ENCODE results near the gene ICE2.
A peak's percentile ranks its signal among the peaks of the same experiment; 100 is the strongest.

Gene ICE2

DNA sequence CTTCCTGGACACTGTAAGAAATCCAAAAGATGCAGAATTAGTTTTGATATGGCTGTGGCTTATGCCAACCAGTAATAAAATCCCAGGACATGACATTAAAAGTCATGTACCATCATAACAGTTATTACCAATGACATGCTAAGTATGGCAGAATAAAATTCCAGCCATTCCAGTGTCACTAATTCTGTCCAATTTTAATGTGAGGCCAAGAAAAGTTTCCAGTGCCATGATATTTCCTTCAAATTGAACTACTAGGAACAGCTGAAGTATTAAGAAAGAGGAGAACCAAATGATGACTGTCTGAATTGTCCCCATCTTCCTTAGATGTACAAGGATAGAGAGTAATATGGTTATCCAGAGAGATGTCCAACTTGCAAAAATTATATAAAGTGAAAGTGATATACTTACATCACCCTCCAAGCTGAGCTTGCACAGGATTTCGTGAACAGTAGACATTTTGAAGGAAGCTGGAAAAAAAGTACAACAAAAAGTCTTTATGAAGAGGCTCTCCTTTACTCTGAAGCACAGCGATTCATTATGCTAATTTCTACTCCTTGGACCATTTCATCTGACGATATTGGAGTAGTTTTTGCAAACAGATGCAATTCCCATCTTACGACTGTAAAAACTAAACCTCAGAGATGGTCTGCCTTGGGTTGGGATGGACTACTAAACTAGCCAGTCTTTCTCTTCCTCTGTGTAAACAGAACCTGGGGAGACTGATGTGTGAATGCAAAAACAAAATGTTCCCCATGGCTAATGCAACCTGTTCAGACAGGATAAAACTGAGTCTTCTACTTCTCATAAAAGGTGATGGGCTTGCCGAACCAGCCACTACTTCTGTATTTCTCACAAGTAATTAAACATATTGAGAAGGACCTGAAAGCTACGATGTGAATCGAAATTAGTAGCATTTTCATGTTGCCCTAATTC lies 93.1 kb downstream of the ICE2 start:
- DNase-seq: no peak

DNA sequence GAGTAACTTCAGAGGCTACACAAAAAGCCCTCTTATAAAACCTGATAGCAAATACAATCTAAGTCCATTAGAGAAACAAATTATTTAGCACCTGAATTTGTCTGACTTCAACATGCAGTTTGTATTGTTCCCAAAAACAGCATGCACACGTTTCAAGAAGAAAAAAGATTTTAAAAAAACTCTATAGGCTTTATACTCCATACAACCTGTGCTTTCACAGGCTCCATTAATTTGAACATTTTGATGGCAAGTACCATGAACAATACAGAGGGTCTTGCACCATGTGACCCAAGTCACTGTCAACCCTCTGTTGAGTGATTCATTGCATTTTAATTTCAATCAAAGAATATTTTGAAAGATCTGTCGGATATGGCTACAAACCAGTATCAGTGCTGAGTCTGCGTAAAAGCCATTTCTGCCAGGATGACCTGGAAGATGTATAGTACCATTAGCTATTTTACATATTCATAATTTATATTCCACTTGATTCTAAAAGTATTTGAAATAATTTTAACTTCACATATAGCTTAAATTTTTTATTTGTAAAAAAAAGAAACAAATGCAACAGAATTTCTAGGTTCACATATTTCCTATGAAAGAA lies 94.3 kb downstream of the ICE2 start:
- no peak for DNase-seq

DNA sequence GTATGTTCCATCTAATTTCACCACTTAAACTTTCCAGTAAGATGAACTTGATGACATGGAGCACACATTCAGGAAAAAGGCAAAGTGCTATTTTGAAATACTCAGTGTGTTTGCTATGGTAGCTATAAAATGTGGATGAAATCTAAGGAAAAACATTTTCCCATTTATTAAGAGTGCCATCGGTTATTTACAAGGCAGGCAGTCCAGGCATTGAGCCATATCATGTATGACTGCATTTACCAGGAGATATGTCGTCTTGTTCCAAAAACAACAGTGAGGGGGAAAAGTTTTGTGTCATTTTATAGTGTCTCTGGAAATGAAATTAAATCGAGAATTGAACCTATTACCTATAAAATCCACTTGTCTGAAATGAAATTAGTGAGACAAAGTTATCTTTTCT lies 94.9 kb downstream of the ICE2 start:
- no peak for DNase-seq

DNA sequence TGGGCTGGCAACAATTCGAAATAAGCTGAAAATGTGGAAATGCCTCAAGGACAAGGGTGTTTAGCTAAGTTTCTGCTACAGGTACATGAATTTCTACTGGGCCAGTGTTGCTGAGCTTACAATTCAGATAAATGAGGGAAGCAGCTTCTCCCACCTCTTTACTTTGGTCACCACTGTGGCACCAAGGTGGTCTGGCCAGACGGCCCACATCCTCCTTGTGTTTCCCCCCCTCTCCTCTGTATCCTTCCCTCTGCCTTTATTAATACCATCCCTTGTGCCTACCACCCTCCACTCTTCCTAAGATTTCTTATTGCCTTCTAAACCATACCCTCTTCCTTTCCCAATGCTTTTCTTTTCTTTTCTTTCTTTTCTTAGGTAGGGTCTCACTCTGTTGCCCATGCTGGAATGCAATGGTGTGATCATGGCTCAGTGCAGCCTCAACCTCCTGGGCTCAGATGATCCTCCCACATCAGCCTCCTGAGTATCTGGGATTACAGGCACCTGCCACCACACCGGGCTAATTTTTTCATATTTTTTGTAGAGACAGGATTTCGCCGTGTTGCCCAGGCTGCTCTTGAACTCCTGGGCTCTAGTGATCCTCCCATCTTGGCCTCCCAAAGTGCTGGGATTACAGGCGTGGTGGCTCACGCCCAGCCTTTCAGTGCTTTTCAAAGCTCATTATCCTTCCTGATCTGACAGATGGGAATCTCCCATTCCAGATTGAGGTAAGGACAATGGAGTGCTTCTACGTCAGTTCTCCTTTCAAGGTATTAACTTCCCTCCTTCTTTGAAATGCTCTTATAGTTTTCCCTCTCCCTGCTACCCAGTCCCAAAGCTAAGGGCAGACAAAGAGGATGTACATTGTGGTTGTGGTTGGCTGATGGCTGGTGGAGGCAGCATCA lies 95.9 kb downstream of the ICE2 start:
- DNase-seq: no peak

DNA sequence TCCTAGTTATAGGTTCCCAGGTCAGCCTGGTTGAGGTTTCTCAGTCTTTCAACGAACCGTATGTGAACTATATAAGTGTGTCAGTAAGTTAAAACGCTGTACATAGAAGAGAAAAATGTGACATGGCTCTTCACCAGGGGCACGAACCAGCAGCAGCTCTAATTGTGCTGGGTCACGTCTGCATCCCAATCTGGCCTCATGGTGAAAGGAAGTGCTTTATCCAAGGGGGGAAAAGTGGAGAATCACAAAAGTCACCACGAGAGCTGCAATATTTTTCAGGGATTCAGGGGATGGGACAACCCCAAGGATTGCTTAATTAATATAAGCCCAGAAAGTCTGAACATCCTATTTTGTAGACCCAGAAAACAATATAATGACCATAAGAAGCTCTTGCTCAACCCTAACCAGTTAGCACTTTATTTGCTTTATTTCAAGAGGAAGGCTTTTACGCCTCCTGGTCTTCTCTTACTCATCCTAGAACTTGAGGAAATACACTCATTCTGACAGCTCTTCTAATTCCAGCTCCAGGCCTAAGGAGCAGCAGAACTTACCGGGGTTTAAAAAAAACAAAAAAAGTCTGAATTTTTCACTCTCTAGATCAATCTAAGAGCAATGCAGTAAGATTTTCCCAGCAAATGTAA lies 97.7 kb downstream of the ICE2 start:
- no peak for DNase-seq

DNA sequence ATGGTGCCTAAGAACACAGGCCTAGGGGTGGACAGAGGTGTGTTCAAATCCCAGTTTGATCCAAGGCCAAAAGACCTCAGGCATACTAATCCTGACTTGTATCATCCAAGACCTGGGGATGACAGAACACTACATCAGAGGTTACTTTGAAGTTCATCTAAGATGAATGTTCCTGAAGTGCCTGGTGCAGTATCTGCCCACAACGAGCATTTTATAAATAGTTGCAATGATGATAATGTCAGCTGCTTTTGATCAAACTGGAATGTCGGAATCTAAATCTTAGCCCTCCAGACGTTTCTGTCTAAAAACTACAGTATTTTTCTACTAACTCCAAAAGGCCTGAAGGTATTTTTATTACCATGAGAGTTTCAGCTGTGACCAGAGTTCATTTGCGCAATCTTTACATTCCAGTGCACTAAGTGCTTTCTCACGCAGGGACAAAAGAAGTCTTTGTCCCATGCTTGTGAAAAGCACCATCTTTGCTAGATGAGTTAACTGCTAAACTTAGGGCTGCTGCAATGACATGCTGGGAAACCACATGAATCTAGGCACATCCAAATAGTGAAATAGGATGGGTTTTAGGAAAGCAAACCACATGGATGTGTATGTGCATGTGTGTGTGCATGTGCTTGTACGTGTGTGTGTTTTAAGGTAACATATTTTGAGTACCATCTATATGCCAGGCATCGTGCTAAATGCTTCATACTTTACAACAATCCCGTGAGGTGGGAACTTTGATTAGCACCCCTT lies 99.2 kb downstream of the ICE2 start:
- no peak for DNase-seq

DNA sequence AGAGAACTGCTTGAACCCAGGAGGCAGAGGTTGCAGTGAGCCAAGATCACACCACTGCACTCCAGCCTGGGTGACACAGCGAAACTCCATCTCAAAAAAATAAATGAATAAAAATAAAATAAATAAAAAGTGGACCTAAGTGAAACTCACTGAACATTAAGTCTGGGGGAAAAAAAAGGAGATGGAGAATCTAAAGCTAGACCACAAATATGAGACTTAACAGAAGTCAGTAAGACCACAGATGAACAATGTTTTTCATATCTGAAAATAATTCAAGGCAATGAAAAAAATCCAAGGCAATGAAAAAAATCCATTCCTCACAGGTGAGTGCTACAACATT lies 99.8 kb downstream of the ICE2 start:
- no peak for DNase-seq

DNA sequence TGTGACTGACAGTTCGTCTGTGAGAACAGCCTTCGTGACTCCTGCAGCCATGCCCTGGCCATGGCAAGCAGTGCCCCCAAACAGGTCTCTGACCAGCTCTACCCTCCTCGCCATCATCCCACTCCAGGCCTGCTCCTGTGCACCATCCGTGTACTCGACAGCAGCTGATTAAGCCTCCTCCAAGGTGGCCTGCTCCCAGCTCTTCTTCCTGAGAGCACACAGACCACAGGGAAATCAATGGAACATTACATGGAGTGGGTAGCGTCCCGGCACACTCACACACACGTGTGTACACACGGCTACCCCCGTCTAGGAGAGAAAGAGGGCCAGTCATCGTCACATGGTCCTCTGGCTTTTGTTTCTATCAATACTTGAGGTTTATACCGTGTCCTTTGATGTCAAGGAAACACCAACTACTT lies 102.3 kb downstream of the ICE2 start:
- DNase-seq: no peak

DNA sequence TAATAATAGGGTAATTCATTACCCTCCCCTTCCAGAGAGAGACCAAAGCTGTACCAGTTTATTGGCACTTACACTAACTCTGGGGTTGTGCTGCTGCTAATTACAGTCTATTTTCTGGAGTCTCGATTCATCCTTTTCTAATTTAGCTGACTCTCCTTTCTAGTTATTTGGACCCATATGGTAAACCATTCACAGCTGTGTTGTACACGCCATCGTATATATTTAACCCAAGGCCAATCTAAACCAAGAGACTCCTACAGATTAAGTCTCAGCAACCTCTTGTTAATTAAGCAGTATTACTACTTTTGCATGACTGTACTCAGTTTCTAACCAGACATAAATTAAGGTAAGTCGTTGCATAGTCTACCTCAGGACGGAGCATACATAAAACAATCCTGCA lies 103.6 kb downstream of the ICE2 start:
- no peak for DNase-seq

DNA sequence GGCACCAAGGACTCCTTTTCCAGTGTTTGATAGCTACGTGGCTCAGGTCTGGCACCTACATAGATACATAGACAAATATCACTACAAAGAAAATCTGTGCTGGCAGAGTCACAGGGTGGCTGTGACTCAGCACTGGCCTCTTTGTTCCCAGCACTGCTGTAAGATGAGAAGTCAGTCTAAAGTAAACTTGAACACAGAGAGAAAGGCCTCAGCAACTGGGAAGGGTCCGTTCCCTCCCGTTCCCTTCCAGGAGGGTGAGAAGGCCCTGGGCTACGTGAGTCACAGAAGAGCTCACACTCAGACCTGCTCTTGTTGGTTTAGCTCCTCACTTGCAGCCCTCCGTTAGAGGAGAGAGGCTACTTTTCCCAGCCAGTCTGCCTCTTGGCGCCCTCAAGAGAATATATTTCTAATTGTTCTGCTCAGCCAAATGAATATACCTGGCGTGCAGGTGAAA lies 104.3 kb downstream of the ICE2 start:
- no peak for DNase-seq

DNA sequence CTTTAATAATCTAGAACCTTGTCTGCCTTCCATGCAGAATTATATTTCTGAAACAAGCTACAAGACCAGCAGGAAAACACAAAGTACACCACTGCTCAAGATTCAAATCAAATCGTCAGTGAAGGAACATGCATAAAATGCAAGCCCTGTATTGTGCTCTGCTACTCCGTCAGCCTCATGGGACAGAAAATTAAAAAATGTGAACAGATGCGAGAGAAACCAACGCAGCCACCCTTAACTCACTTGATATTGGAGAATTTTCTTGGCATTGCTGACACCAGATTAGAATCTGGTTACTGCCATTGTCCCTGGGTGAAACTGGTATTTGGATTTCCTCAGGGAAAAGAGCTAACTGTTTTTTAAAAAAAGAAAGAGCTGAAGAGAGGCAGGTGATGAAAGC lies 104.7 kb downstream of the ICE2 start:
- no peak for DNase-seq

DNA sequence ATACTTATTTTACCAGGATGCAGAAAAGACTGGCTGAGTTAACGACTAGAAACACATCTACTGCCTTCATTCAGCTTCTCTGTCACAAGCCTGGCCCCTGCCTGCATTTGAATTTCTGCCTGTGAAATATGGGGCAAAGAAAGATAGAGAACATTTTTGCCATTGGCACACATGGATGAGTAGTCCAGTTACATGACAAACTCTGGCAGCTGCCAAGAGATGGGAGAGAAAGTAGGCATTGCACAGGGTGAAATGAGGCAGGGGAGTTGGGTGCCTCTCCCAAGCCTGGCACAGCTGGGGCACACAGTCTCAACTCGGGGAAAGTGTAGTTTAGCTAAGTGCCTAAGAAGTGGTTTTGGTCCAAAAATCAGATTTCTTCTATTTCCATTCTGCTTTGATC lies 105.2 kb downstream of the ICE2 start:
- no peak for DNase-seq

DNA sequence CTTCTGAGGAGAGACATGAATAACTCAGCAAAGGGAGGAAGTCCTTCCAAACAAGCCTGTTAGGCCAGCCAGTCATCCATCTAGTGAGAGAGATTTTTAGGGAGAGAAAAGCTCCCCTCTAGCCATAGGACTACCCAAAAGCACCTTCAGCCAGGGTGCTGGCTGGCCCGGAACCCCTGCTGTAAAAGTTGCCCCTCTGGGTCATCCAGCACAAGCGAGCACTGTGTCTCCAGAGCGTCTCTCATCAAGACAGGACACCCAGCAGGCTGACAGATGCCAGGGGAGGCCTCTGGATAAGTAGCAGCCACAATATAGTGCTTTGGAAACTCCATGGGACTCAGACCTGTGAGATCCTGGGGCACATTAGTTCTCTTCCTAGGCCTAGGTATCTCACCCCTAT lies 105.6 kb downstream of the ICE2 start:
- DNase-seq: no peak

DNA sequence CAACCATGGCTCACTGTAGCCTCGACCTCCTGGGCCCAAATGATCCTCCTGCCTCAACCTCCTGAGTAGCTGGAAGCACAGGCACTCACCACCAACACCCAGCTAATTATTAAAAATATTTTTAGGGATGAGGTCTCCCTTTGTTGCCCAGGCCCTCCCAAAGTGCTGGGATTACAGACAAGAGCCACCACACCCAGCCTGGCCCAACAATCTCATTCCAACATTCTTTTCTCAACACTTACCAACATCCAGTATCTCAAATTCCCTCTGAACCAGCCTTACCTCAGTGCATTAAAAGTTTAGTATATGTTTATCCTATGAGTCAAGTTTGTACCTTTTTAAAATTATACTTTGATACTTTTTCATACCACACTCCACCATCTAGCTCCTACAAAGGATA lies 106.2 kb downstream of the ICE2 start:
- DNase-seq: no peak

DNA sequence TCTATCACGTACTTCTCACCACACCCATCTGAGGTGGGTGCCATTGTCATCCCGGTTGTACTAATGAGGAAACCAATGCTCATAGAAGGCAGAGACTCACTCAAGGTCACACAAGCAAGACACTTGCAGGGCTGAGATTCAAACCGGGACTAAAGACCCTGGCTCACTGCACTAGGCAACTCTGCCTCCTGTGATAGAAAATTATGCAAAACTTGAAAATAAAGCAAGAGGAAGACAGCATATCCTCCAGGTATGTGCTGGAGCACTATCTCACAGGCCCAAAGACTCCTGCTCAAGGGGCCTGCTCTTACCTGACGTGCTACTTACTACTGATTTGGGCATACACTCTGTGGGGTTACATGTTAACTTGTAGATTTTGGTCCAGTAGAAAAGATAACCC lies 106.7 kb downstream of the ICE2 start:
- no peak for DNase-seq

DNA sequence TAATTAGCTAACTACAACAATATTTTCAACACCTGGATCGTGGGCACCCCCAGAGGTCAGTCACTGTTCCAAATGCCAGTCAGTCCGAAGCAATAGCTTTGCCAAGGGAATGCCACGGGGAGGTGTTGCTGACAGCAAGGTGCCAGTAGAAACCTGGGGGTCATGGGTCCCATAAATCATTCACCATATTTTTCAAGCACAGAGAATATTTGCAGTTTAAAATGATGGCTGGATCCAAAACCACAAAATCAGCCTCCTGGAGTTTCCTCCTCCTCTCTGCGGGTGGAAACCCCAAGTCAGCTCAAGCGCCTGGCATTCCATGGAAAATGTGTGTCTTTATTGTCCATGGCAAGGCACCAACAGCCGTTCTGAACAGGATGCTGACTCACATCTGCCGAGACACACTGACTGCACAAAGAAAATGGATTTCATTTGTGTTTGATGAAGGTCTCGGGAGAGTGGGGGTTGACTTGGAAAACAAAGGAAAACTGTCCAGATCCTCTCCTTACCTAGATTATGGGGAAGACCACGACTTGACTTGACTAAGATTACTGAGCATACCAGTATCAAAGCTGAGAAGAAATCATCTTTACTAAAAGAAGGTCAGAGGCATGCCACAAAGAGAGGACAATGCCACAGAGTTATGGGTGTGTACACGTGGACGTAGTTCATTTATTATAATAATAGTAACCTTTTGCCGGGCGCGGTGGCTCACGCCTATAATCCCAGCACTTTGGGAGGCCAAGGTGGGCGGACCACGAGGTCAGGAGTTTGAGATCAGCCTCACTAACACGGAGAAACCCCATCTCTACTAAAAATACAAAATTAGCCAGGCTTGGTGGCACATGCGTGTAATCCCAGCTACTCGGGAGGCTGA lies 107.5 kb downstream of the ICE2 start:
- DNase-seq: peak in 1 of 2 experiments; percentile 17

DNA sequence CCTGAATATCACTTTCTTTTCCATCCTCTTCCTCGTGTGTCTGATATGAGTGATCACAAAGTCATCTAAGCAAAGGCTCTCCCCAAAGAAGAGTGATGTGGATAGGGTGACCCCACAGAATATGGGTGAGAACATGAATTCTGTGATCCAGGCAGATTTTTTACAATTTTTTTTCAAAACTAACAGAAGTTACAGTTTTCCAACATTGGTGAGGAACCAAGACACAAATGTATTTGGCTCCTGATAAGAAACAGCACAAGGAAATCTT lies 108.1 kb downstream of the ICE2 start:
- DNase-seq: no peak

DNA sequence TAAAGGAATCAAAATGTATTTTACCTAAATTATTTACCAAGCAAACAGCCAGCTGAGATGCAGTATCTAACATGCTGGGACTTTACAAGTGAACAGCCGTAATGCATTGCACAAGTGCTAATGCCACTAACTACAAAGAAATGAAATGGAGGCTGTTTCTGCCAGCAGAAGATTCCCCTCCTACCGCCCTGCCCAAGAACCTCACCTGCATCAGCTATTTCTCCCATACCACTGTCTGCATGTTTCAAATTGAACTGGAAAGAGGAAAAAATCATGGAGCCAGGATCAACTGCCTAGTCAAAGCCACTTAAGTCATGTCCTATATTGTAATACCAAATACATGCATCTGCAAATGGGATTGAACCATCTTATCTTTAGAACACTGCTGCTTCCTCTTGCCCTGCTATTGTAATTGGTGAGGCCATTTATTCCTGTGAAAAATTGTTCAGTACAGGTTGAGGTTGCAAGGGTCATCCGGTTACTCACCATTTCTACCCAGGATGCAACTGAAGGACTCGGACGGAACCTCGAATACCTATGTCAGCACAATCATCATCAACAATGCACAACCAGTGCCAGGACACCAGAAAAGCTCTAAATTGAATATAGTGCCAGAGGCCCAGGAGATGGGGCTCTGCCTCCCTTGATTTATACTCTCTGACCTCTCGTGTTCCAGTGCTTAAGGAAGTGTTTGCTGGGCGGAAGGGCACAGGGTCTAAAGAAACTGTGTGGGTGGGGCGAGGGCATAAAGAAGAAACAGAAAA lies 108.7 kb downstream of the ICE2 start:
- no peak for DNase-seq

DNA sequence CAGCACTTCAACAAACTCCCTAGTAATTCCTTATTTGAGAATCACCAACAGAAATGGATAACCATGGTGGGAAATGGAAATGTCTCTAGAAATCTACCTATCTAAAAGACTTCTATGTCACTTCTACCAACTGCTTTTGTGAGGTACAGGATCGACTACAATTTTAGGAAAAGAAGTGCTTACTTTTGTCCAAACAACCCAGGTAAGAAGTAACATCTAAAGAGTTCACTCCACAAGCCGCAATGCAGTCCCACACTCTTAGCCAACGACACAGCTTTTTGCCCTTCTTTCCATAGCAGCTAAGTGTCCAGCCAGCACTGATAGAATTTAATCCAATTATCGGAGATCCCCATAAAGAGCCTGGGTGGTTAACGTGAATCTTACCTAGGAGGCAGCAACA lies 109.2 kb downstream of the ICE2 start:
- no peak for DNase-seq
